Measurements from ENCODE around the gene ITCH. TPM values are rescaled to one million over a fixed set of nuclear protein-coding genes. Genes with fewer than 3 reads are reported as not detected.
"Not testable (repeated sequence)": the region's sequence is repeated elsewhere in the genome, so short reads cannot be mapped to it uniquely, and the experiment has no call there.

ITCH gene
- total and polyA plus RNA-seq, 9 of the 15 experiments (the other 6 are each of a cell fraction or from before 2014, with no cell fraction given), result 7.5 to 53.0 (median 22.9) TPM

DNA sequence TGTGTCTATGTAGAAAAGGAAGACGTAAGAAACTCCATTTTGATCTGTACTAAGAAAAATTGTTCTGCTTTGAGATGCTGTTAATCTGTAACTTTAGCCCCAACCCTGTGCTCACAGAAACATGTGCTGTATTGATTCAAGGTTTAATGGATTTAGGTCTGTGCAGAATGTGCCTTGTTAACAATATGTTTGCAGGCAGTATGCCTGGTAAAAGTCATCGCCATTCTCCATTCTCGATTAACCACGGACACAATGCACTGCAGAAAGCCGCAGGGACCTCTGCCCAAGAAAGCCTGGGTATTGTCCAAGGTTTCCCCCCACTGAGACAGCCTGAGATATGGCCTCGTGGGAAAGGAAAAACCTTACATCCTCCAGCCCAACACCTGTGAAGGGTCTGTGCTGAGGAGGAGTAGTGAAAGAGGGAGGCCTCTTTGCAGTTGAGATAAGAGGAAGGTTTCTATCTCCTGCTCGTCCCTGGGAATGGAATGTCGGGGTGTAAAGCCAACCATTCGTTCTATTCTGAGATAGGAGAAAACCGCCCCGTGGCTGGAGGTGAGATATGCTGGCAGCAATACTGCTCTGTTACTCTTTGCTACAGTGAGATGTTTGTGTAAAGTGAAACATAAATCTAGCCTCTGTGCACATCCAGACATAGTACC, 62.1 kb downstream of the ITCH start:
- H3K9ac ChIP-seq (ENCODE audit: insufficient read depth in 1 of 2, low read depth in 2 of 2, low read length in 2 of 2); H2AFZ ChIP-seq (ENCODE audit: low read depth, low read length); H3K4me3 ChIP-seq; BruUV-seq (replicated peaks); H3K9me3 ChIP-seq (replicated peaks; ENCODE audit: control insufficient read depth, insufficient read depth, low read depth, low read length); H3K27ac ChIP-seq (ENCODE audit: extremely low read depth, low read depth, low read length); H3K79me2 ChIP-seq (ENCODE audit: control insufficient read depth, insufficient read depth, low read length); H4K20me1 ChIP-seq (replicated peaks; ENCODE audit: control insufficient read depth, insufficient read depth, low read length); H3K4me2 ChIP-seq (ENCODE audit: insufficient read depth, low read length); H3K9me1 ChIP-seq (ENCODE audit: control insufficient read depth, insufficient read depth, low read length); ATAC-seq; H3K4me1 ChIP-seq (replicated peaks in 1 of 2; ENCODE audit: control insufficient read depth in 2 of 2, insufficient read depth in 2 of 2, low read length in 2 of 2); intact Hi-C loops (cut with micrococcal nuclease); H3K27me3 ChIP-seq (ENCODE audit: control insufficient read depth in 2 of 2, insufficient read depth in 2 of 2, low read length in 2 of 2); CTCF ChIA-PET (ENCODE audit: low intra/inter-chr PET ratio); POLR2A ChIA-PET; in situ Hi-C loops (cut with MboI); FAIRE-seq: not testable (repeated sequence)
- peak in 1 of 4 experiments; percentile 49 for DNase-seq (ENCODE audit: extremely low read depth in 1 of 4, low spot score in 3 of 4)
- TF ChIP-seq ZNF263 (CRISPR knock-in tag; IDR thresholded peaks at IDR 0.05; ENCODE audit: borderline replicate concordance) (peak; percentile 55; the same call in 1 of the 2 replicates), CBFA2T3 (IDR thresholded peaks at IDR 0.05) (peak; percentile 43; the same call in 1 of the 2 replicates), CXXC5 (CRISPR knock-in tag; IDR thresholded peaks at IDR 0.05) (peak; percentile 13; the same call in 1 of the 2 replicates), NCOR1 (IDR thresholded peaks at IDR 0.05) (peak; percentile 22; the same call in 1 of the 2 replicates), TCF3 (CRISPR knock-in tag; IDR thresholded peaks at IDR 0.05) (peak; percentile 64)
- TF ChIP-seq, protein P1, sequence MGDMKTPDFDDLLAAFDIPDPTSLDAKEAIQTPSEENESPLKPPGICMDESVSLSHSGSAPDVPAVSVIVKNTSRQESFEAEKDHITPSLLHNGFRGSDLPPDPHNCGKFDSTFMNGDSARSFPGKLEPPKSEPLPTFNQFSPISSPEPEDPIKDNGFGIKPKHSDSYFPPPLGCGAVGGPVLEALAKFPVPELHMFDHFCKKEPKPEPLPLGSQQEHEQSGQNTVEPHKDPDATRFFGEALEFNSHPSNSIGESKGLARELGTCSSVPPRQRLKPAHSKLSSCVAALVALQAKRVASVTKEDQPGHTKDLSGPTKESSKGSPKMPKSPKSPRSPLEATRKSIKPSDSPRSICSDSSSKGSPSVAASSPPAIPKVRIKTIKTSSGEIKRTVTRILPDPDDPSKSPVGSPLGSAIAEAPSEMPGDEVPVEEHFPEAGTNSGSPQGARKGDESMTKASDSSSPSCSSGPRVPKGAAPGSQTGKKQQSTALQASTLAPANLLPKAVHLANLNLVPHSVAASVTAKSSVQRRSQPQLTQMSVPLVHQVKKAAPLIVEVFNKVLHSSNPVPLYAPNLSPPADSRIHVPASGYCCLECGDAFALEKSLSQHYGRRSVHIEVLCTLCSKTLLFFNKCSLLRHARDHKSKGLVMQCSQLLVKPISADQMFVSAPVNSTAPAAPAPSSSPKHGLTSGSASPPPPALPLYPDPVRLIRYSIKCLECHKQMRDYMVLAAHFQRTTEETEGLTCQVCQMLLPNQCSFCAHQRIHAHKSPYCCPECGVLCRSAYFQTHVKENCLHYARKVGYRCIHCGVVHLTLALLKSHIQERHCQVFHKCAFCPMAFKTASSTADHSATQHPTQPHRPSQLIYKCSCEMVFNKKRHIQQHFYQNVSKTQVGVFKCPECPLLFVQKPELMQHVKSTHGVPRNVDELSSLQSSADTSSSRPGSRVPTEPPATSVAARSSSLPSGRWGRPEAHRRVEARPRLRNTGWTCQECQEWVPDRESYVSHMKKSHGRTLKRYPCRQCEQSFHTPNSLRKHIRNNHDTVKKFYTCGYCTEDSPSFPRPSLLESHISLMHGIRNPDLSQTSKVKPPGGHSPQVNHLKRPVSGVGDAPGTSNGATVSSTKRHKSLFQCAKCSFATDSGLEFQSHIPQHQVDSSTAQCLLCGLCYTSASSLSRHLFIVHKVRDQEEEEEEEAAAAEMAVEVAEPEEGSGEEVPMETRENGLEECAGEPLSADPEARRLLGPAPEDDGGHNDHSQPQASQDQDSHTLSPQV (IDR thresholded peaks at IDR 0.05), result 0 out of 2 replicates have a peak, but pooled peaks have one; percentile 56
- H3K36me3 ChIP-seq (ENCODE audit: control insufficient read depth, insufficient read depth, low read length), result peaks cover 76% of the 10 kb centered on the region
- WGBS (ENCODE audit: insufficient coverage, low coverage, missing lambda C conversion rate), result 35% methylated on average over 11 of the region's 11 CpGs
